Measurements from ENCODE around the gene AMDHD1. TPM values are rescaled to one million over a fixed set of nuclear protein-coding genes. Genes with fewer than 3 reads are reported as not detected.

Gene AMDHD1
- total and polyA plus RNA-seq, 9 donors: 0.08 to 0.27 (median 0.18) TPM

- WGBS (ENCODE audit: insufficient coverage): no CpG with 5 or more reads among the region's 1 CpG
- no peak for DNase-seq
Observed at GRCh38 chr12:96007729-96008128, 64.6 kb downstream of the AMDHD1 start.

GRCh38 chr12:96014943-96015599, 71.9 kb downstream of the AMDHD1 start:
- DNase-seq: no peak
- Histone ChIP-seq H3K9me3 (replicated peaks; ENCODE audit: control insufficient read depth, low read depth, low read length) (no peaks in the 10 kb centered on the region), H3K27me3 (ENCODE audit: control insufficient read depth, insufficient read depth, low read length) (no peaks in the 10 kb centered on the region), H3K4me1 (ENCODE audit: control insufficient read depth, insufficient read depth, low read length) (no peaks in the 10 kb centered on the region), H3K4me3 (ENCODE audit: low read length) (no peak overlapping the region), H3K36me3 (ENCODE audit: control insufficient read depth, insufficient read depth, low read length) (peaks cover 26% of the 10 kb centered on the region), H3K27ac (ENCODE audit: low read length) (no peak overlapping the region)
- 83% methylated on average over 1 of the region's 3 CpGs for WGBS (ENCODE audit: insufficient coverage)

More at GRCh38 chr12:96007729-96008128, 64.6 kb downstream of the AMDHD1 start:
- Histone ChIP-seq H3K4me3 (ENCODE audit: low read length) (no peak overlapping the region), H3K27ac (ENCODE audit: low read length) (no peak overlapping the region), H3K36me3 (ENCODE audit: control insufficient read depth, insufficient read depth, low read length) (peaks cover 39% of the 10 kb centered on the region), H3K9me3 (replicated peaks; ENCODE audit: control insufficient read depth, low read depth, low read length) (no peaks in the 10 kb centered on the region), H3K27me3 (ENCODE audit: control insufficient read depth, insufficient read depth, low read length) (no peaks in the 10 kb centered on the region), H3K4me1 (ENCODE audit: control insufficient read depth, insufficient read depth, low read length) (no peaks in the 10 kb centered on the region)

GRCh38 chr12:96015672-96016071, 72.5 kb downstream of the AMDHD1 start:
- Histone ChIP-seq H3K4me3 (ENCODE audit: low read length) (no peak overlapping the region), H3K36me3 (ENCODE audit: control insufficient read depth, insufficient read depth, low read length) (peaks cover 20% of the 10 kb centered on the region), H3K4me1 (ENCODE audit: control insufficient read depth, insufficient read depth, low read length) (no peaks in the 10 kb centered on the region), H3K27me3 (ENCODE audit: control insufficient read depth, insufficient read depth, low read length) (no peaks in the 10 kb centered on the region), H3K9me3 (replicated peaks; ENCODE audit: control insufficient read depth, low read depth, low read length) (no peaks in the 10 kb centered on the region), H3K27ac (ENCODE audit: low read length) (no peak overlapping the region)
- DNase-seq: peak; percentile 30
- no CpG with 5 or more reads among the region's 5 CpGs for WGBS (ENCODE audit: insufficient coverage)

Other genes starting within 250 kb of the AMDHD1 start
- 25.0 TPM for gene NTN4, start 152.6 kb upstream of the AMDHD1 start, total RNA-seq
- gene NTN4, start 152.6 kb upstream of the AMDHD1 start, polyA plus RNA-seq (ENCODE audit: insufficient read depth in 1 of 8, insufficient read length in 8 of 8, low replicate concordance in 1 of 8): 10 to 100 TPM; 34.2 to 46.9 (median 43.5) TPM
- 16.7 TPM for gene SNRPF, start 84.4 kb upstream of the AMDHD1 start, total RNA-seq
- gene SNRPF, start 84.4 kb upstream of the AMDHD1 start, polyA plus RNA-seq (ENCODE audit: insufficient read depth in 1 of 8, insufficient read length in 8 of 8, low replicate concordance in 1 of 8): 10 to 100 TPM; 56.8 to 72.3 (median 63.5) TPM
- 0.09 TPM for gene CCDC38, start 717 bp upstream of the AMDHD1 start, total RNA-seq
- under 1 TPM in 6 of 8 donors, not detected in 2; 0.14 to 0.47 (median 0.19) TPM for gene CCDC38, start 717 bp upstream of the AMDHD1 start, polyA plus RNA-seq (ENCODE audit: insufficient read depth in 1 of 8, insufficient read length in 8 of 8, low replicate concordance in 1 of 8)
- gene HAL, start 53.0 kb downstream of the AMDHD1 start, total RNA-seq: 0.18 TPM
- gene HAL, start 53.0 kb downstream of the AMDHD1 start, polyA plus RNA-seq (ENCODE audit: insufficient read depth in 1 of 8, insufficient read length in 8 of 8, low replicate concordance in 1 of 8): under 1 TPM; 0.09 to 0.81 (median 0.34) TPM
- 66.8 TPM for gene LTA4H, start 92.3 kb downstream of the AMDHD1 start, total RNA-seq
- gene LTA4H, start 92.3 kb downstream of the AMDHD1 start, polyA plus RNA-seq (ENCODE audit: insufficient read depth in 1 of 8, insufficient read length in 8 of 8, low replicate concordance in 1 of 8): 10 to 100 TPM; 64.0 to 81.5 (median 74.1) TPM

Data from muscle of leg (tissue), 11 donors.